HepG2 (cell line): ENCODE measurements around the gene BRMS1. TPM values are rescaled to one million over a fixed set of nuclear protein-coding genes. Genes with fewer than 3 reads are reported as not detected.

Experiments used
- AGO2 ChIP-seq: fragments of 200-400 bp; formaldehyde crosslinking; optimal IDR thresholded peaks from 2 replicates; pipeline ENCODE3; 2017; ENCODE audit warnings: mild to moderate bottlenecking, low read depth, low read length, moderate library complexity
- ARHGAP35 ChIP-seq: sonication (generic); formaldehyde crosslinking; IDR thresholded peaks from 2 replicates; pipeline ENCODE4 v1.9.0; 2022; ENCODE audit warnings: mild to moderate bottlenecking, inconsistent platforms, moderate library complexity, missing genetic modification reagents, borderline replicate concordance
- ARID2 ChIP-seq: sonication (generic); formaldehyde crosslinking; IDR thresholded peaks from 2 replicates; pipeline ENCODE4 v1.8.1; 2022; ENCODE audit warnings: mild to moderate bottlenecking, missing genetic modification reagents, borderline replicate concordance
- CCAR2 ChIP-seq: fragments of 200-400 bp; formaldehyde crosslinking; optimal IDR thresholded peaks from 2 replicates; pipeline ENCODE3; 2018; ENCODE audit warnings: low read depth, mild to moderate bottlenecking, low read length, moderate library complexity
- E2F1 ChIP-seq: sonication (generic); formaldehyde crosslinking; IDR thresholded peaks from 2 replicates; pipeline ENCODE4 v1.5.0; 2020; ENCODE audit warnings: missing genetic modification reagents
- IKZF1 ChIP-seq: fragments of 450-650 bp; IDR thresholded peaks from 2 replicates; pipeline ENCODE4 v1.7.1; 2016
- KLF16 ChIP-seq, 2 experiments: sonication (generic) in 1 of 2; formaldehyde crosslinking in 1 of 2; IDR thresholded peaks; 2 replicates each; pipeline versions ENCODE4 v1.6.1 to v1.8.0; 2016 to 2023; ENCODE audit warnings: missing genetic modification reagents in 2 of 2, missing compliant biosample characterization in 1 of 2
- PHF5A ChIP-seq: IDR thresholded peaks from one replicate; pipeline ENCODE4 v1.6.1; 2018; ENCODE audit warnings: low read depth, missing genetic modification reagents; ENCODE audit not compliant: unreplicated experiment
- REL ChIP-seq: sonication (generic); formaldehyde crosslinking; conservative IDR thresholded peaks from 2 replicates; pipeline ENCODE4 v1.8.0; 2022; ENCODE audit warnings: mild to moderate bottlenecking, missing genetic modification reagents, moderate library complexity
- RFX3 ChIP-seq: IDR thresholded peaks from 2 replicates; pipeline ENCODE4 v1.6.1; 2016; ENCODE audit warnings: missing biosample characterization, missing genetic modification reagents
- TEAD3 ChIP-seq: optimal IDR thresholded peaks from 2 replicates; pipeline ENCODE3; 2016; ENCODE audit warnings: borderline replicate concordance
- TP53 ChIP-seq: sonication (generic); formaldehyde crosslinking; conservative IDR thresholded peaks from 2 replicates; pipeline ENCODE4 v1.4.0; 2020; ENCODE audit warnings: missing genetic modification reagents
- TSC22D2 ChIP-seq: sonication (generic); formaldehyde crosslinking; IDR thresholded peaks from 2 replicates; pipeline ENCODE4 v1.5.1; 2020; ENCODE audit warnings: missing genetic modification reagents, mild to moderate bottlenecking, borderline replicate concordance
- U2AF1 ChIP-seq: fragments of 200-400 bp; formaldehyde crosslinking; optimal IDR thresholded peaks from 2 replicates; pipeline ENCODE3; 2017; ENCODE audit warnings: mild to moderate bottlenecking, low read depth, low read length
- ZBTB14 ChIP-seq: sonication (generic); formaldehyde crosslinking; IDR thresholded peaks from 2 replicates; pipeline ENCODE4 v1.4.0; 2020; ENCODE audit warnings: missing genetic modification reagents
- ZFP36 ChIP-seq: fragments of 150-350 bp; IDR thresholded peaks from 2 replicates; pipeline ENCODE4 v1.6.1; 2018; ENCODE audit warnings: borderline replicate concordance, low read length, low read depth; ENCODE audit not compliant: partially characterized antibody
- ZKSCAN1 ChIP-seq: fragments of 150-350 bp; IDR thresholded peaks from 2 replicates; pipeline ENCODE4 v1.6.1; 2014; ENCODE audit warnings: low read length
- ZNF547 ChIP-seq: sonication (generic); formaldehyde crosslinking; IDR thresholded peaks from 2 replicates; pipeline ENCODE4 v1.5.1; 2020; ENCODE audit warnings: mild to moderate bottlenecking, missing genetic modification reagents
- ZNF792 ChIP-seq: IDR thresholded peaks from 2 replicates; pipeline ENCODE4 v1.6.1; 2016
- ZNF841 ChIP-seq: sonication (generic); formaldehyde crosslinking; IDR thresholded peaks from 2 replicates; pipeline ENCODE4 v1.8.1; 2023; ENCODE audit warnings: missing genetic modification reagents, borderline replicate concordance
- polyA plus RNA-seq, 8 experiments: library from polyadenylated mRNA; depleted of rRNA in 3 of 8; stranded (reverse) in 7 of 8; unstranded in 1 of 8; fragments of >200 nt; fragmentation: Illumina TruSeq in 4 of 8; extraction: Trizol in 4 of 8; gene quantifications; 2 replicates each; pipeline versions ENCODE4 v1.2.1 to v1.2.3, GENCODE V29; 2011 to 2016; ENCODE audit warnings: low read depth in 4 of 8, missing spikeins in 1 of 8, mixed read lengths in 1 of 8; ENCODE audit not compliant: insufficient read depth in 1 of 8
- total RNA-seq, 5 experiments: library from RNA; depleted of rRNA; stranded (reverse); fragments of >200 nt; fragmentation: Illumina TruSeq; extraction: Trizol; gene quantifications; 2 replicates each; pipeline ENCODE4 v1.2.3, GENCODE V29; 2016; ENCODE audit warnings: low read depth in 1 of 5
- TF ChIP-seq, protein P1 (sequence below): sonication (generic); formaldehyde crosslinking; IDR thresholded peaks from 2 replicates; pipeline ENCODE4 v1.4.0; 2020; ENCODE audit warnings: missing genetic modification reagents, borderline replicate concordance
- TF ChIP-seq, protein P2 (sequence below): sonication (generic); formaldehyde crosslinking; IDR thresholded peaks from 2 replicates; pipeline ENCODE4 v1.5.0; 2020; ENCODE audit warnings: mild to moderate bottlenecking, missing genetic modification reagents
- TF ChIP-seq, protein P3 (sequence below): sonication (generic); formaldehyde crosslinking; IDR thresholded peaks from 2 replicates; pipeline ENCODE4 v1.4.0; 2020; ENCODE audit warnings: missing genetic modification reagents

Gene BRMS1
- total and polyA plus RNA-seq, 2 of the 13 experiments (the other 11 are each of a cell fraction or from before 2014, with no cell fraction given): 15.8 to 55.7 TPM

GRCh38 chr11:66311965-66312548 is 32.8 kb downstream of the BRMS1 start (continued):
- TF ChIP-seq ZBTB14 (CRISPR knock-in tag) (no peak), ZNF792 (CRISPR knock-in tag) (peak; percentile 43; the same call in 1 of the 2 replicates), RFX3 (CRISPR knock-in tag) (no peak), ARID2 (CRISPR knock-in tag) (0 out of 2 replicates have a peak, but pooled peaks have one; percentile 50), TP53 (CRISPR knock-in tag) (no peak), KLF16 (CRISPR knock-in tag; IDR thresholded peaks at IDR 0.05) (no peak; a peak in 2 of 4 replicates), ZFP36 (no peak), ARHGAP35 (no peak), ZKSCAN1 (peak; percentile 27; the same call in 1 of the 2 replicates), IKZF1 (no peak), U2AF1 (no peak), ZNF841 (CRISPR knock-in tag) (no peak), PHF5A (CRISPR knock-in tag) (peak; percentile 80), CCAR2 (no peak), TEAD3 (no peak), REL (no peak), TSC22D2 (peak; percentile 71; the same call in 1 of the 2 replicates), ZNF547 (CRISPR knock-in tag) (no peak; the same call in 1 of the 2 replicates), E2F1 (0 out of 2 replicates have a peak, but pooled peaks have one; percentile 9), AGO2 (peak; percentile 31)
- TF ChIP-seq, protein P1, sequence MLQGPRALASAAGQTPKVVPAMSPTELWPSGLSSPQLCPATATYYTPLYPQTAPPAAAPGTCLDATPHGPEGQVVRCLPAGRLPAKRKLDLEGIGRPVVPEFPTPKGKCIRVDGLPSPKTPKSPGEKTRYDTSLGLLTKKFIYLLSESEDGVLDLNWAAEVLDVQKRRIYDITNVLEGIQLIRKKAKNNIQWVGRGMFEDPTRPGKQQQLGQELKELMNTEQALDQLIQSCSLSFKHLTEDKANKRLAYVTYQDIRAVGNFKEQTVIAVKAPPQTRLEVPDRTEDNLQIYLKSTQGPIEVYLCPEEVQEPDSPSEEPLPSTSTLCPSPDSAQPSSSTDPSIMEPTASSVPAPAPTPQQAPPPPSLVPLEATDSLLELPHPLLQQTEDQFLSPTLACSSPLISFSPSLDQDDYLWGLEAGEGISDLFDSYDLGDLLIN (CRISPR knock-in tag): no peak
- TF ChIP-seq, protein P2, sequence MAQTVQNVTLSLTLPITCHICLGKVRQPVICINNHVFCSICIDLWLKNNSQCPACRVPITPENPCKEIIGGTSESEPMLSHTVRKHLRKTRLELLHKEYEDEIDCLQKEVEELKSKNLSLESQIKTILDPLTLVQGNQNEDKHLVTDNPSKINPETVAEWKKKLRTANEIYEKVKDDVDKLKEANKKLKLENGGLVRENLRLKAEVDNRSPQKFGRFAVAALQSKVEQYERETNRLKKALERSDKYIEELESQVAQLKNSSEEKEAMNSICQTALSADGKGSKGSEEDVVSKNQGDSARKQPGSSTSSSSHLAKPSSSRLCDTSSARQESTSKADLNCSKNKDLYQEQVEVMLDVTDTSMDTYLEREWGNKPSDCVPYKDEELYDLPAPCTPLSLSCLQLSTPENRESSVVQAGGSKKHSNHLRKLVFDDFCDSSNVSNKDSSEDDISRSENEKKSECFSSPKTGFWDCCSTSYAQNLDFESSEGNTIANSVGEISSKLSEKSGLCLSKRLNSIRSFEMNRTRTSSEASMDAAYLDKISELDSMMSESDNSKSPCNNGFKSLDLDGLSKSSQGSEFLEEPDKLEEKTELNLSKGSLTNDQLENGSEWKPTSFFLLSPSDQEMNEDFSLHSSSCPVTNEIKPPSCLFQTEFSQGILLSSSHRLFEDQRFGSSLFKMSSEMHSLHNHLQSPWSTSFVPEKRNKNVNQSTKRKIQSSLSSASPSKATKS (CRISPR knock-in tag): no peak
- TF ChIP-seq, protein P3, sequence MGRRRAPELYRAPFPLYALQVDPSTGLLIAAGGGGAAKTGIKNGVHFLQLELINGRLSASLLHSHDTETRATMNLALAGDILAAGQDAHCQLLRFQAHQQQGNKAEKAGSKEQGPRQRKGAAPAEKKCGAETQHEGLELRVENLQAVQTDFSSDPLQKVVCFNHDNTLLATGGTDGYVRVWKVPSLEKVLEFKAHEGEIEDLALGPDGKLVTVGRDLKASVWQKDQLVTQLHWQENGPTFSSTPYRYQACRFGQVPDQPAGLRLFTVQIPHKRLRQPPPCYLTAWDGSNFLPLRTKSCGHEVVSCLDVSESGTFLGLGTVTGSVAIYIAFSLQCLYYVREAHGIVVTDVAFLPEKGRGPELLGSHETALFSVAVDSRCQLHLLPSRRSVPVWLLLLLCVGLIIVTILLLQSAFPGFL (CRISPR knock-in tag): no peak
